ENCODE results near the gene BGLAP. TPM values are rescaled to one million over a fixed set of nuclear protein-coding genes. Genes with fewer than 3 reads are reported as not detected.

The BGLAP gene
- total RNA-seq, 1 experiment from 2014 or later: 2.4 TPM

DNA sequence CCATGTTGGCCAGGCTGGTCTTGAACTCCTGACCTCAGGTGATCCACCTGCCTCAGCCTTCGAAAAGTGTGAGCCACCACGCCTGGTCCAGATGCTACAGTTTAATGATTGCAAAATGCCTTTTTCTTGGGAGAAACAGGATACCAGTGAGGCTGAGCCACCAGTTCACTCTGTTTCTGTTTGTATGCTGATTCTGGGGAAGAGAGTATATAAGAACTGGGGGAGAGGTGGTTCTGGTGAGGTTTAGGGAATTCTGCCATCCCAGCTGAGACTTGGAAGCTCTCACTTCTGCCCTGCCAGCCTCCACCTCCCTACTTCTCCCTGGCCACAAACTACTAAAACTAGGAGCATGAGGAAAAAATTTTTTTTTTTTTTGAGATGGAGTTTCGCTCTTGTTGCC, 37.3 kb upstream of the BGLAP start:
- Histone ChIP-seq H3K4me3 (ENCODE audit: low read depth, low read length, poor library complexity, severe bottlenecking) (no peak overlapping the region), H3K9me3 (ENCODE audit: low read depth, low read length, poor library complexity, severe bottlenecking) (no peaks in the 10 kb centered on the region), H3K36me3 (ENCODE audit: insufficient read depth, low read length, poor library complexity, severe bottlenecking) (peaks cover 8% of the 10 kb centered on the region), H3K27me3 (replicated peaks; ENCODE audit: insufficient read depth, low read depth, low read length, poor library complexity) (no peaks in the 10 kb centered on the region), H3K27ac (ENCODE audit: low read depth, low read length, poor library complexity, severe bottlenecking) (no peak overlapping the region), H3K4me1 (ENCODE audit: insufficient read depth, low read length, poor library complexity, severe bottlenecking) (no peaks in the 10 kb centered on the region)
- CTCF ChIA-PET: no interaction called here
- intact Hi-C loops (cut with micrococcal nuclease; ENCODE audit: unreplicated experiment): no loop called here
- BruUV-seq (replicated peaks): no TSS peak
- DNase-seq (ENCODE audit: low spot score): no peak
- TF ChIP-seq, protein P1, sequence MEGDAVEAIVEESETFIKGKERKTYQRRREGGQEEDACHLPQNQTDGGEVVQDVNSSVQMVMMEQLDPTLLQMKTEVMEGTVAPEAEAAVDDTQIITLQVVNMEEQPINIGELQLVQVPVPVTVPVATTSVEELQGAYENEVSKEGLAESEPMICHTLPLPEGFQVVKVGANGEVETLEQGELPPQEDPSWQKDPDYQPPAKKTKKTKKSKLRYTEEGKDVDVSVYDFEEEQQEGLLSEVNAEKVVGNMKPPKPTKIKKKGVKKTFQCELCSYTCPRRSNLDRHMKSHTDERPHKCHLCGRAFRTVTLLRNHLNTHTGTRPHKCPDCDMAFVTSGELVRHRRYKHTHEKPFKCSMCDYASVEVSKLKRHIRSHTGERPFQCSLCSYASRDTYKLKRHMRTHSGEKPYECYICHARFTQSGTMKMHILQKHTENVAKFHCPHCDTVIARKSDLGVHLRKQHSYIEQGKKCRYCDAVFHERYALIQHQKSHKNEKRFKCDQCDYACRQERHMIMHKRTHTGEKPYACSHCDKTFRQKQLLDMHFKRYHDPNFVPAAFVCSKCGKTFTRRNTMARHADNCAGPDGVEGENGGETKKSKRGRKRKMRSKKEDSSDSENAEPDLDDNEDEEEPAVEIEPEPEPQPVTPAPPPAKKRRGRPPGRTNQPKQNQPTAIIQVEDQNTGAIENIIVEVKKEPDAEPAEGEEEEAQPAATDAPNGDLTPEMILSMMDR (conservative IDR thresholded peaks at IDR 0.05; ENCODE audit: low read depth, low read length): no peak
- TF ChIP-seq EZH2 (IDR thresholded peaks at IDR 0.05; ENCODE audit: borderline replicate concordance, low read depth, low read length, poor library complexity, severe bottlenecking): no peak
- POLR2A ChIA-PET (ENCODE audit: low non-redundant PET): no interaction called here

DNA sequence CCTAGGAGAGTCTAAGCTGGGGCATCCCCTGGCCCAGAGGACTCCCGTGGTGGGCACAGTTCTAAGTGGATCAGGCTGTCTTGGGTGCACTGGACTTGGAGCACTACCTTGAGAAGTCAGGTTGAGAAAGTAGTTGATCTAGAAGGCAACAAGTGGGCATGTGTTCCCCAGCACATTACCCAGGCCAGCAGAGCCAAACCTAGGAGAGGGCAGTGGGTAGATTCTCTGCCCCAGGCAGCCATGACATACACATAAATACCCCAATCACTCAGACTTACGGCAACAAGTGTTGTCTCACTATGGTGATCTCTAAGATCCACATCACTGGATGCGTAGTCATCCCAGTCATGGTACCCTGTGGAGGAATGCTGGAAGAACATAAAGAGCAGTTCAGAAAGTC, 30.7 kb upstream of the BGLAP start:
- ChIA-PET POLR2A (ENCODE audit: low non-redundant PET) (no interaction called here), CTCF (no interaction called here)
- Histone ChIP-seq H3K27me3 (replicated peaks; ENCODE audit: insufficient read depth, low read depth, low read length, poor library complexity) (no peaks in the 10 kb centered on the region), H3K4me1 (ENCODE audit: insufficient read depth, low read length, poor library complexity, severe bottlenecking) (peaks cover 10% of the 10 kb centered on the region), H3K4me3 (ENCODE audit: low read depth, low read length, poor library complexity, severe bottlenecking) (no peak overlapping the region), H3K27ac (ENCODE audit: low read depth, low read length, poor library complexity, severe bottlenecking) (no peak overlapping the region), H3K9me3 (ENCODE audit: low read depth, low read length, poor library complexity, severe bottlenecking) (no peaks in the 10 kb centered on the region), H3K36me3 (ENCODE audit: insufficient read depth, low read length, poor library complexity, severe bottlenecking) (no peaks in the 10 kb centered on the region)
- TF ChIP-seq EZH2 (IDR thresholded peaks at IDR 0.05; ENCODE audit: borderline replicate concordance, low read depth, low read length, poor library complexity, severe bottlenecking): no peak
- TF ChIP-seq, protein P1 (conservative IDR thresholded peaks at IDR 0.05; ENCODE audit: low read depth, low read length): no peak
- intact Hi-C loops (cut with micrococcal nuclease; ENCODE audit: unreplicated experiment): loop anchor here (5.0 kb wide), 1 partner anchor 119 kb away; no protein-coding TSS in a partner anchor
- BruUV-seq (replicated peaks): no TSS peak
- DNase-seq (ENCODE audit: low spot score): no peak

DNA sequence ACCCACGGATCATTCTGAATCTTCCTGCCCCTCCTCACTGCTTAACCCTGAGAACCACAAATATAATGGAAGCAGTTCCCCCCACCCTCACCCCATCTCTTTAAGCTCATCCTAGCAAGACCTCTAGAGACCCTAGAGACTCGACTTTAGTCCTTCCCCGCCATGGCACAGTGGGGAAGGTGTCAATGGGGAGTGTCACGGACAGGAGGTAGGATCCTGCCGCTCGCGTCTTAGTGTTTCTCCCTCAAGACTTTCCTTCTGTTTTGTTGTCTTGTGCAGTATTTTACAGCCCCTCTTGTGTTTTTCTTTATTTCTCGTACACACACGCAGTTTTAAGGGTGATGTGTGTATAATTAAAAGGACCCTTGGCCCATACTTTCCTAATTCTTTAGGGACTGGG, 29.9 kb upstream of the BGLAP start:
- CTCF ChIA-PET: interaction anchor here (1.0 to 1.3 kb wide), 2 partner anchors 13 to 71 kb away, joined by 6 to 10 read pairs; no protein-coding TSS in a partner anchor

More for the DNA sequence above, 29.9 kb upstream of the BGLAP start:
- POLR2A ChIA-PET (ENCODE audit: low non-redundant PET): no interaction called here
- Histone ChIP-seq H3K9me3 (ENCODE audit: low read depth, low read length, poor library complexity, severe bottlenecking) (no peaks in the 10 kb centered on the region), H3K4me3 (ENCODE audit: low read depth, low read length, poor library complexity, severe bottlenecking) (peak overlapping the region; percentile 64), H3K27me3 (replicated peaks; ENCODE audit: insufficient read depth, low read depth, low read length, poor library complexity) (no peaks in the 10 kb centered on the region), H3K4me1 (ENCODE audit: insufficient read depth, low read length, poor library complexity, severe bottlenecking) (peaks cover 10% of the 10 kb centered on the region), H3K36me3 (ENCODE audit: insufficient read depth, low read length, poor library complexity, severe bottlenecking) (no peaks in the 10 kb centered on the region), H3K27ac (ENCODE audit: low read depth, low read length, poor library complexity, severe bottlenecking) (peak overlapping the region; percentile 99)
- no TSS peak for BruUV-seq (replicated peaks)
- TF ChIP-seq EZH2 (IDR thresholded peaks at IDR 0.05; ENCODE audit: borderline replicate concordance, low read depth, low read length, poor library complexity, severe bottlenecking): no peak
- TF ChIP-seq, protein P1 (conservative IDR thresholded peaks at IDR 0.05; ENCODE audit: low read depth, low read length): no peak
- intact Hi-C loops (cut with micrococcal nuclease; ENCODE audit: unreplicated experiment): loop anchor here (5.0 kb wide), 1 partner anchor 120 kb away; no protein-coding TSS in a partner anchor
- DNase-seq (ENCODE audit: low spot score): no peak
